Panc1 (cell line): ENCODE results near the gene CRLF2. TPM values are rescaled to one million over a fixed set of nuclear protein-coding genes. Genes with fewer than 3 reads are reported as not detected.
A peak's percentile ranks its signal among the peaks of the same experiment; 100 is the strongest.
"Not testable (repeated sequence)": the region's sequence is repeated elsewhere in the genome, so short reads cannot be mapped to it uniquely, and the experiment has no call there.

Experiments
- ATAC-seq: fragments of 200-7000 bp; cut with Tn5 transposase; 2 replicates; pipeline ENCODE4 v1.9.1; 2020; ENCODE audit warnings: mild to moderate bottlenecking, moderate library complexity
- BruUV-seq: library from RNA; stranded (reverse); fragments of 400-500 nt; replicated peaks from 2 replicates; lab custom pipeline; 2021; lab: Mats Ljungman, UMichigan
- CTCF ChIA-PET: fragments of 300-600 bp; sonication (Branson Sonifier 250); formaldehyde crosslinking; loops from one replicate; lab custom pipeline; 2022; ENCODE audit warnings: antibody characterized with exemption; lab: Charles Lee
- POLR2A ChIA-PET: fragments of 300-600 bp; sonication (Branson Sonifier 250); formaldehyde crosslinking; loops from one replicate; lab custom pipeline; 2022; ENCODE audit warnings: antibody characterized with exemption; lab: Charles Lee
- DNase-seq: peaks from one replicate; pipeline ENCODE4 v3.0.0-alpha.2; 2010; ENCODE audit warnings: low read depth, low spot score
- H3K27ac ChIP-seq: 2 replicates; pipeline ENCODE4 v1.5.1; 2011; ENCODE audit warnings: mild to moderate bottlenecking, low read length, inconsistent platforms
- H3K27me3 ChIP-seq: fragments of 200-500 bp; sonication (Bioruptor generic); 2 replicates; pipeline ENCODE4 v1.6.0; 2014; ENCODE audit warnings: low read length, inconsistent platforms; ENCODE audit not compliant: control insufficient read depth, insufficient read depth
- H3K36me3 ChIP-seq: fragments of 200-500 bp; sonication (Bioruptor generic); 2 replicates; pipeline ENCODE4 v1.5.1; 2014; ENCODE audit warnings: inconsistent platforms, mild to moderate bottlenecking, low read length, moderate library complexity; ENCODE audit not compliant: control insufficient read depth, insufficient read depth
- H3K4me1 ChIP-seq: 2 replicates; pipeline ENCODE4 v1.5.1; 2011; ENCODE audit warnings: inconsistent platforms, mild to moderate bottlenecking, low read length, moderate library complexity; ENCODE audit not compliant: control insufficient read depth, insufficient read depth
- H3K4me3 ChIP-seq, 2 experiments: 2 replicates each; pipeline ENCODE4 v1.5.1; 2011 to 2012; ENCODE audit warnings: low read depth in 2 of 2, low read length in 2 of 2, mild to moderate bottlenecking in 2 of 2, inconsistent platforms in 1 of 2, moderate library complexity in 1 of 2
- H3K9me3 ChIP-seq: fragments of 200-500 bp; sonication (Bioruptor generic); 2 replicates; pipeline ENCODE4 v1.5.1; 2014; ENCODE audit warnings: low read depth, mild to moderate bottlenecking, inconsistent platforms, low read length, moderate library complexity; ENCODE audit not compliant: control insufficient read depth, insufficient read depth
- CTCF ChIP-seq: fragments of 450-650 bp; IDR thresholded peaks from 2 replicates; pipeline ENCODE4 v1.5.1; 2017; ENCODE audit warnings: mild to moderate bottlenecking
- POLR2AphosphoS5 ChIP-seq: IDR thresholded peaks from 2 replicates; pipeline ENCODE4 v1.6.1; 2012; ENCODE audit warnings: mild to moderate bottlenecking, low read depth, low read length, moderate library complexity
- SIN3A ChIP-seq: IDR thresholded peaks from 2 replicates; pipeline ENCODE4 v1.6.1; 2012; ENCODE audit warnings: low read depth, mild to moderate bottlenecking, low read length, moderate library complexity, borderline replicate concordance; ENCODE audit not compliant: insufficient read depth
- TCF7L2 ChIP-seq: IDR thresholded peaks from 2 replicates; pipeline ENCODE4 v1.6.1; 2011; ENCODE audit warnings: mild to moderate bottlenecking, low read depth, low read length, inconsistent platforms
- in situ Hi-C: cut with HindIII; loops from 2 replicates; pipeline ENCODE4 v1.10.0; 2016; ENCODE audit warnings: low sequenced_read_pairs, low pct_unique_long_range_greater_than_20kb
- intact Hi-C: fragments of 100-400 bp; cut with micrococcal nuclease; formaldehyde crosslinking; loops from one replicate; pipeline ENCODE4 v1.10.0; 2022; ENCODE audit not compliant: unreplicated experiment
- total RNA-seq: library from RNA; stranded (reverse); gene quantifications from one replicate; pipeline ENCODE4 v1.2.1, GENCODE V29; 2021; ENCODE audit not compliant: unreplicated experiment
- TF ChIP-seq, protein P1 (sequence below), 2 experiments: IDR thresholded peaks; 2 replicates each; pipeline ENCODE4 v1.6.1; 2011 to 2012; ENCODE audit warnings: low read depth in 2 of 2, control low read depth in 1 of 2, low read length in 1 of 2, mild to moderate bottlenecking in 1 of 2, moderate library complexity in 1 of 2; ENCODE audit not compliant: insufficient read depth in 1 of 2

The CRLF2 gene
- total RNA-seq, 1 experiment from 2014 or later = 0.67 TPM

- Histone ChIP-seq H3K4me3 (no peak overlapping the region), H3K9me3 (no peaks in the 10 kb centered on the region), H3K4me1 (no peaks in the 10 kb centered on the region), H3K36me3 (no peaks in the 10 kb centered on the region), H3K27me3 (no peaks in the 10 kb centered on the region), H3K27ac (no peak overlapping the region)
- DNase-seq = no peak
- ATAC-seq = no peak
- no TSS peak for BruUV-seq
- no peak for TF ChIP-seq CTCF
- TF ChIP-seq POLR2AphosphoS5 = no peak
- TF ChIP-seq SIN3A = no peak
- TF ChIP-seq TCF7L2 = no peak
- TF ChIP-seq, protein P1, sequence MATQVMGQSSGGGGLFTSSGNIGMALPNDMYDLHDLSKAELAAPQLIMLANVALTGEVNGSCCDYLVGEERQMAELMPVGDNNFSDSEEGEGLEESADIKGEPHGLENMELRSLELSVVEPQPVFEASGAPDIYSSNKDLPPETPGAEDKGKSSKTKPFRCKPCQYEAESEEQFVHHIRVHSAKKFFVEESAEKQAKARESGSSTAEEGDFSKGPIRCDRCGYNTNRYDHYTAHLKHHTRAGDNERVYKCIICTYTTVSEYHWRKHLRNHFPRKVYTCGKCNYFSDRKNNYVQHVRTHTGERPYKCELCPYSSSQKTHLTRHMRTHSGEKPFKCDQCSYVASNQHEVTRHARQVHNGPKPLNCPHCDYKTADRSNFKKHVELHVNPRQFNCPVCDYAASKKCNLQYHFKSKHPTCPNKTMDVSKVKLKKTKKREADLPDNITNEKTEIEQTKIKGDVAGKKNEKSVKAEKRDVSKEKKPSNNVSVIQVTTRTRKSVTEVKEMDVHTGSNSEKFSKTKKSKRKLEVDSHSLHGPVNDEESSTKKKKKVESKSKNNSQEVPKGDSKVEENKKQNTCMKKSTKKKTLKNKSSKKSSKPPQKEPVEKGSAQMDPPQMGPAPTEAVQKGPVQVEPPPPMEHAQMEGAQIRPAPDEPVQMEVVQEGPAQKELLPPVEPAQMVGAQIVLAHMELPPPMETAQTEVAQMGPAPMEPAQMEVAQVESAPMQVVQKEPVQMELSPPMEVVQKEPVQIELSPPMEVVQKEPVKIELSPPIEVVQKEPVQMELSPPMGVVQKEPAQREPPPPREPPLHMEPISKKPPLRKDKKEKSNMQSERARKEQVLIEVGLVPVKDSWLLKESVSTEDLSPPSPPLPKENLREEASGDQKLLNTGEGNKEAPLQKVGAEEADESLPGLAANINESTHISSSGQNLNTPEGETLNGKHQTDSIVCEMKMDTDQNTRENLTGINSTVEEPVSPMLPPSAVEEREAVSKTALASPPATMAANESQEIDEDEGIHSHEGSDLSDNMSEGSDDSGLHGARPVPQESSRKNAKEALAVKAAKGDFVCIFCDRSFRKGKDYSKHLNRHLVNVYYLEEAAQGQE (IDR thresholded peaks at IDR 0.05; ENCODE audit: insufficient read depth in 1 of 2, low read depth in 2 of 2, low read length in 1 of 2) = no peak
- intact Hi-C loops (no loop called here), in situ Hi-C loops (no loop called here)
- POLR2A ChIA-PET = no interaction called here
- CTCF ChIA-PET = no interaction called here
Observed at GRCh38 chrX:1181170-1181569, 31.3 kb downstream of the CRLF2 start.

- BruUV-seq = no TSS peak
- POLR2A ChIA-PET = no interaction called here
- Histone ChIP-seq H3K9me3 (no peaks in the 10 kb centered on the region), H3K36me3 (no peaks in the 10 kb centered on the region), H3K4me3 (peak overlapping the region; percentile 13 to 32), H3K27ac (no peak overlapping the region), H3K27me3 (no peaks in the 10 kb centered on the region), H3K4me1 (no peaks in the 10 kb centered on the region)
- CTCF ChIA-PET = no interaction called here
- in situ Hi-C loops = no loop called here
- ATAC-seq (peak; percentile 60; the same call in 1 of the 2 replicates), DNase-seq (no peak)
- TF ChIP-seq, protein P1 (IDR thresholded peaks at IDR 0.05; ENCODE audit: insufficient read depth in 1 of 2, low read depth in 2 of 2, low read length in 1 of 2) = no peak
- no peak for TF ChIP-seq CTCF
- intact Hi-C loops = no loop called here
Observed at GRCh38 chrX:1178580-1179057, 33.8 kb downstream of the CRLF2 start.

DNA sequence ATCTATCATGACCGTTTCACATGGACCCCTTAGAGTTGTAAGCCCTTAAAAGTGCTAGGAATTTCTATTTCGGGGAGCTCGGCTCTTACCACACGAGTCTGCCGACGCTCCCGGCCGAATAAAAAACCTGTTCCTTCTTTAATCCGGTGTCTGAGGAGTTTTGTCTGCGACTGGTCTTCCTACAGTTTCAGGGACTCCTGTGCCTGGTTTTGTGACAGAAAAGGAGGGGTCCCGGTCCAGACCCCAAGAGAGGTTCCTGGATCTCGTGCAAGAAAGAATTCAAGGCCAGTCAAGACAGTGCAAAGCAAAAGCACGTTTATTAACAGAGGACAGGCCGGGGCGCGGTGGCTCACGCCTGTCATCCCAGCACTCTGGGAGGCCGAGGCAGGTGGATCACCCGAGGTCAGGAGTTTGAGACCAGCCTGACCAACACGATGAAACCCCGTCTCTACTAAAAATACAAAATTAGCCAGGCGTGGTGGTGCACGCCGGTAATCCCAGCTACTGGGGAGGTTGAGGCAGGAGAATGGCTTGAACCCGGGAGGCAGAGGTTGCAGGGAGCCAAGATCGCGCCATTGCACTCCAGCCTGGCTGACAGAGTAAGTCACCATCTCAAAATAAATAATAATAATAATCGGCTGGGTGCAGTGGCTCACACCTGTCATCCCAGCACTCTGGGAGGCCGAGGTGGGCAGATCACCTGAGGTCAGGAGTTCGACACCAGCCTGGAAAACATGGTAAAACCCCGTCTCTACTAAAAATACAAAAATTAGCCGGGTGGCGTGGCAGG is 35.7 kb downstream of the CRLF2 start:
- in situ Hi-C loops, CTCF ChIA-PET, intact Hi-C loops, H3K27ac ChIP-seq, H3K4me1 ChIP-seq, DNase-seq, BruUV-seq, ATAC-seq, H3K27me3 ChIP-seq, H3K4me3 ChIP-seq, H3K36me3 ChIP-seq, POLR2A ChIA-PET, H3K9me3 ChIP-seq: not testable (repeated sequence)
